Testis (tissue), 2 donors: ENCODE measurements around the gene MYH11.

Source experiments
- POLR2A ChIP-seq: fragments of 450-650 bp; IDR thresholded peaks from one replicate; pipeline ENCODE4 v1.6.1; 2017; ENCODE audit warnings: antibody characterized with exemption, mild to moderate bottlenecking, moderate library complexity
- TF ChIP-seq, protein P1 (sequence below), 3 experiments: fragments of 450-650 bp in 2 of 3; fragments of 200-600 bp in 1 of 3; sonication (generic) in 1 of 3; IDR thresholded peaks; one replicate each; pipeline ENCODE4 v1.5.1; 2016 to 2019; ENCODE audit warnings: antibody characterized with exemption in 3 of 3, mild to moderate bottlenecking in 2 of 3, moderate library complexity in 1 of 3

- TF ChIP-seq, protein P1, sequence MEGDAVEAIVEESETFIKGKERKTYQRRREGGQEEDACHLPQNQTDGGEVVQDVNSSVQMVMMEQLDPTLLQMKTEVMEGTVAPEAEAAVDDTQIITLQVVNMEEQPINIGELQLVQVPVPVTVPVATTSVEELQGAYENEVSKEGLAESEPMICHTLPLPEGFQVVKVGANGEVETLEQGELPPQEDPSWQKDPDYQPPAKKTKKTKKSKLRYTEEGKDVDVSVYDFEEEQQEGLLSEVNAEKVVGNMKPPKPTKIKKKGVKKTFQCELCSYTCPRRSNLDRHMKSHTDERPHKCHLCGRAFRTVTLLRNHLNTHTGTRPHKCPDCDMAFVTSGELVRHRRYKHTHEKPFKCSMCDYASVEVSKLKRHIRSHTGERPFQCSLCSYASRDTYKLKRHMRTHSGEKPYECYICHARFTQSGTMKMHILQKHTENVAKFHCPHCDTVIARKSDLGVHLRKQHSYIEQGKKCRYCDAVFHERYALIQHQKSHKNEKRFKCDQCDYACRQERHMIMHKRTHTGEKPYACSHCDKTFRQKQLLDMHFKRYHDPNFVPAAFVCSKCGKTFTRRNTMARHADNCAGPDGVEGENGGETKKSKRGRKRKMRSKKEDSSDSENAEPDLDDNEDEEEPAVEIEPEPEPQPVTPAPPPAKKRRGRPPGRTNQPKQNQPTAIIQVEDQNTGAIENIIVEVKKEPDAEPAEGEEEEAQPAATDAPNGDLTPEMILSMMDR (IDR thresholded peaks at IDR 0.05): no peak
- no peak for TF ChIP-seq POLR2A
Measured at GRCh38 chr16:15725641-15726240, 131.1 kb downstream of the MYH11 start.
